ENCODE data around the gene BCL6B. TPM values are rescaled to one million over a fixed set of nuclear protein-coding genes. Genes with fewer than 3 reads are reported as not detected.

BCL6B gene
- total RNA-seq, 2 donors from 2014 or later, result 2.9 to 7.0 TPM

DNA sequence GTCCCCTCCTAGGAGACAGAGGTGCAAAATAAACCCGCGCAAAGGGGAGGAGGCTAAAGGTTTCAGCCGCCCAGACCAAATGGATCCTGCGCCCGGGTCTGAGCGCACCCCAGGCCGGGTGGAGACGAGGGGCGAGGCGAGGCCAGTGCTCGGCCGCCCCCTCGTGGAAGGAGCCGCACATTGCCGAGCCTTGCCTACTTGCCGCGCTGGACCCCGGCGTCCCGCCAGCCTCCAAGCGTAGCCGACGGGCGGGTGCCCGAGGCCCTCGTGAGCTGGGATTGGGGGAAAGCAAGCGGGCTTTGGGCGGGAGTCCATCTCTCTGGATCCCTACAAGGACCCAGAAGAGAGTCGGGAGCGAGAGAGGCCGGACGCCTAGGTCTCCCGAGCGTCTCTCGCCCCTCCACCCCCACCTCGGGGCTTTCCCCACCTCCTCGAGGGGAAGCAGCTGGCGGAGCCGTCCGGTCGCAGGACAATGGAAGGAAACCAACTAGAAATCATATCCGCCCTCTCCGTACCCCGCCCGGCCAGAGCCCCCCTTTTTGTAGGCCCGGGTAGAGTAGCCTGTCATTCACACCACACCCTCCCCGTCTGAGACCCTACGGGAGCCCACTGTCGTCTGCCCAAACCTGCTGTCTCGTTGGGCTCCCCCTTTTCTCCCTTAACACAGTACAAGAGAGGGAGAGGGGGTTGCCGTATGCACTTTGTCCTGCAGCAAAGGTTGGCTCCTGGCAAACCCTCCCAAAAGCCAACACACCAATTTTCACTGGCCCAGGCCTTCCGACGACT, 664 bp upstream of the BCL6B start:
- peak; percentile 97 for DNase-seq
- Mint-ChIP-seq H3K27ac (no peak overlapping the region), H3K9me3 (peaks cover 7% of the 10 kb centered on the region), H3K27me3 (ENCODE audit: insufficient read depth) (peaks cover 43% of the 10 kb centered on the region), H3K4me3 (peak overlapping the region; percentile 55), H3K4me1 (peaks cover 16% of the 10 kb centered on the region), H3K36me3 (ENCODE audit: low read depth) (peaks cover 4% of the 10 kb centered on the region)
- 11 to 13% methylated on average over 17 to 52 of the region's 53 CpGs for WGBS, 2 experiments (ENCODE audit: insufficient coverage in 1 of 2, insufficient read length in 1 of 2)
- Histone ChIP-seq H3K36me3 (ENCODE audit: control insufficient read depth, insufficient read depth, low read length) (peaks cover 3% of the 10 kb centered on the region), H3K9me3 (ENCODE audit: control insufficient read depth, low read length) (no peaks in the 10 kb centered on the region), H3K27ac (ENCODE audit: low read depth, low read length) (no peak overlapping the region), H3K27me3 (ENCODE audit: control insufficient read depth, insufficient read depth, low read length, poor library complexity, severe bottlenecking) (peaks cover 37% of the 10 kb centered on the region), H3K9ac (ENCODE audit: extremely low read depth, low read length, poor library complexity, severe bottlenecking) (no peak overlapping the region), H3K4me1 (ENCODE audit: control insufficient read depth, insufficient read depth, low read length) (no peaks in the 10 kb centered on the region), H3K4me3 (ENCODE audit: low read length) (no peak overlapping the region)
- TF ChIP-seq, protein P1, sequence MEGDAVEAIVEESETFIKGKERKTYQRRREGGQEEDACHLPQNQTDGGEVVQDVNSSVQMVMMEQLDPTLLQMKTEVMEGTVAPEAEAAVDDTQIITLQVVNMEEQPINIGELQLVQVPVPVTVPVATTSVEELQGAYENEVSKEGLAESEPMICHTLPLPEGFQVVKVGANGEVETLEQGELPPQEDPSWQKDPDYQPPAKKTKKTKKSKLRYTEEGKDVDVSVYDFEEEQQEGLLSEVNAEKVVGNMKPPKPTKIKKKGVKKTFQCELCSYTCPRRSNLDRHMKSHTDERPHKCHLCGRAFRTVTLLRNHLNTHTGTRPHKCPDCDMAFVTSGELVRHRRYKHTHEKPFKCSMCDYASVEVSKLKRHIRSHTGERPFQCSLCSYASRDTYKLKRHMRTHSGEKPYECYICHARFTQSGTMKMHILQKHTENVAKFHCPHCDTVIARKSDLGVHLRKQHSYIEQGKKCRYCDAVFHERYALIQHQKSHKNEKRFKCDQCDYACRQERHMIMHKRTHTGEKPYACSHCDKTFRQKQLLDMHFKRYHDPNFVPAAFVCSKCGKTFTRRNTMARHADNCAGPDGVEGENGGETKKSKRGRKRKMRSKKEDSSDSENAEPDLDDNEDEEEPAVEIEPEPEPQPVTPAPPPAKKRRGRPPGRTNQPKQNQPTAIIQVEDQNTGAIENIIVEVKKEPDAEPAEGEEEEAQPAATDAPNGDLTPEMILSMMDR (conservative IDR thresholded peaks at IDR 0.05), result peak; percentile 96

DNA sequence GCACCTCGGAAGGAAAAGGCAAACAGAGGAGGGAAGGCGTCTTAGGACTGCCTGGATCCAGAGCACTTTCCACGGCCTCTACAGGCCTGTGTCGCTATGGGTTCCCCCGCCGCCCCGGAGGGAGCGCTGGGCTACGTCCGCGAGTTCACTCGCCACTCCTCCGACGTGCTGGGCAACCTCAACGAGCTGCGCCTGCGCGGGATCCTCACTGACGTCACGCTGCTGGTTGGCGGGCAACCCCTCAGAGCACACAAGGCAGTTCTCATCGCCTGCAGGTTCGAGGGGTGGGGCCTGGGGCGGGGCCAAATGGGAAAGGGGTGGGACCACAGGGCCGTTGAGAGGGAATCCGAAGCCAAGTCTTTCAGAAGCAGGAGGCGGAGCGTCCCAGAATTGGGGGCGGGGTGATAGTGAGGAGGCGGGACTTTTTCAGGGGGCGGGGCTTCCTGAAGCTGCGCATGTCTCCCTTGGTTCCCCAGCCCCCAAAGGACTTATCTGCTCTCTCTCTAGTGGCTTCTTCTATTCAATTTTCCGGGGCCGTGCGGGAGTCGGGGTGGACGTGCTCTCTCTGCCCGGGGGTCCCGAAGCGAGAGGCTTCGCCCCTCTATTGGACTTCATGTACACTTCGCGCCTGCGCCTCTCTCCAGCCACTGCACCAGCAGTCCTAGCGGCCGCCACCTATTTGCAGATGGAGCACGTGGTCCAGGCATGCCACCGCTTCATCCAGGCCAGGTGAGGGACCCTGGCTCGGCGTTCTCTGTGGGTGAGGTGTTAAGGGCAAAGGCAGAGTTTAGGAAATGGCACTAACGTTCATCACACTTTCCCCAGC, 939 bp downstream of the BCL6B start:
- WGBS, 2 experiments (ENCODE audit: insufficient coverage in 1 of 2, insufficient read length in 1 of 2), result 48 to 59% methylated on average over 37 to 51 of the region's 51 CpGs
- H3K27ac Mint-ChIP-seq, result peak overlapping the region; percentile 44

DNA sequence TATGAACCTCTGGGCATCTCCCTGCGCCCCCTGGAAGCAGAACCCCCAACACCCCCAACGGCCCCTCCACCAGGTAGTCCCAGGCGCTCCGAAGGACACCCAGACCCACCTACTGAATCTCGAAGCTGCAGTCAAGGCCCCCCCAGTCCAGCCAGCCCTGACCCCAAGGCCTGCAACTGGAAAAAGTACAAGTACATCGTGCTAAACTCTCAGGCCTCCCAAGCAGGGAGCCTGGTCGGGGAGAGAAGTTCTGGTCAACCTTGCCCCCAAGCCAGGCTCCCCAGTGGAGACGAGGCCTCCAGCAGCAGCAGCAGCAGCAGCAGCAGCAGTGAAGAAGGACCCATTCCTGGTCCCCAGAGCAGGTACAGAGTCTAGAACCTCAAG, 1.5 kb downstream of the BCL6B start:
- Histone ChIP-seq H3K27ac (ENCODE audit: low read depth, low read length) (no peak overlapping the region), H3K9ac (ENCODE audit: extremely low read depth, low read length, poor library complexity, severe bottlenecking) (no peak overlapping the region), H3K4me1 (ENCODE audit: control insufficient read depth, insufficient read depth, low read length) (no peaks in the 10 kb centered on the region), H3K36me3 (ENCODE audit: control insufficient read depth, insufficient read depth, low read length) (no peaks in the 10 kb centered on the region), H3K9me3 (ENCODE audit: control insufficient read depth, low read length) (no peaks in the 10 kb centered on the region), H3K27me3 (ENCODE audit: control insufficient read depth, insufficient read depth, low read length, poor library complexity, severe bottlenecking) (peaks cover 37% of the 10 kb centered on the region), H3K4me3 (ENCODE audit: low read length) (no peak overlapping the region)
- Mint-ChIP-seq H3K4me3 (no peak overlapping the region), H3K9me3 (peaks cover 7% of the 10 kb centered on the region), H3K4me1 (peaks cover 13% of the 10 kb centered on the region), H3K36me3 (ENCODE audit: low read depth) (no peaks in the 10 kb centered on the region), H3K27me3 (ENCODE audit: insufficient read depth) (peaks cover 47% of the 10 kb centered on the region), H3K27ac (no peak overlapping the region)
- TF ChIP-seq, protein P1 (conservative IDR thresholded peaks at IDR 0.05), result no peak
- DNase-seq, result peak; percentile 50
- WGBS, 2 experiments (ENCODE audit: insufficient coverage in 1 of 2, insufficient read length in 1 of 2), result 87 to 90% methylated on average over 4 to 8 of the region's 8 CpGs

More for the DNA sequence above, 939 bp downstream of the BCL6B start:
- Mint-ChIP-seq H3K9me3 (peaks cover 7% of the 10 kb centered on the region), H3K4me1 (peaks cover 16% of the 10 kb centered on the region), H3K4me3 (peak overlapping the region; percentile 55), H3K27me3 (ENCODE audit: insufficient read depth) (peaks cover 43% of the 10 kb centered on the region), H3K36me3 (ENCODE audit: low read depth) (no peaks in the 10 kb centered on the region)
- H3K9ac ChIP-seq (ENCODE audit: extremely low read depth, low read length, poor library complexity, severe bottlenecking), result no peak overlapping the region
- no peak overlapping the region for H3K4me3 ChIP-seq (ENCODE audit: low read length)
- H3K27me3 ChIP-seq (ENCODE audit: control insufficient read depth, insufficient read depth, low read length, poor library complexity, severe bottlenecking), result peaks cover 37% of the 10 kb centered on the region
- no peaks in the 10 kb centered on the region for H3K36me3 ChIP-seq (ENCODE audit: control insufficient read depth, insufficient read depth, low read length)
- H3K9me3 ChIP-seq (ENCODE audit: control insufficient read depth, low read length), result no peaks in the 10 kb centered on the region
- TF ChIP-seq, protein P1 (conservative IDR thresholded peaks at IDR 0.05), result no peak
- peak; percentile 100 for DNase-seq
- no peaks in the 10 kb centered on the region for H3K4me1 ChIP-seq (ENCODE audit: control insufficient read depth, insufficient read depth, low read length)
- H3K27ac ChIP-seq (ENCODE audit: low read depth, low read length), result no peak overlapping the region
